OCI-LY1 (cell line): Measurements from ENCODE around the gene ANKFN1.

Source experiments
- CTCF ChIP-seq: fragments of 200-600 bp; sonication (generic), shearing (Covaris generic); IDR thresholded peaks from 2 replicates; pipeline ENCODE4 v1.5.1; 2017; ENCODE audit warnings: mild to moderate bottlenecking, antibody characterized with exemption, low read length, moderate library complexity, mixed read lengths
- EZH2 ChIP-seq: fragments of 200-600 bp; sonication (generic), shearing (Covaris generic); IDR thresholded peaks from 2 replicates; pipeline ENCODE4 v1.8.0; 2017; ENCODE audit warnings: borderline replicate concordance, mixed run types, mild to moderate bottlenecking, antibody characterized with exemption, low read length, moderate library complexity, mixed read lengths

DNA sequence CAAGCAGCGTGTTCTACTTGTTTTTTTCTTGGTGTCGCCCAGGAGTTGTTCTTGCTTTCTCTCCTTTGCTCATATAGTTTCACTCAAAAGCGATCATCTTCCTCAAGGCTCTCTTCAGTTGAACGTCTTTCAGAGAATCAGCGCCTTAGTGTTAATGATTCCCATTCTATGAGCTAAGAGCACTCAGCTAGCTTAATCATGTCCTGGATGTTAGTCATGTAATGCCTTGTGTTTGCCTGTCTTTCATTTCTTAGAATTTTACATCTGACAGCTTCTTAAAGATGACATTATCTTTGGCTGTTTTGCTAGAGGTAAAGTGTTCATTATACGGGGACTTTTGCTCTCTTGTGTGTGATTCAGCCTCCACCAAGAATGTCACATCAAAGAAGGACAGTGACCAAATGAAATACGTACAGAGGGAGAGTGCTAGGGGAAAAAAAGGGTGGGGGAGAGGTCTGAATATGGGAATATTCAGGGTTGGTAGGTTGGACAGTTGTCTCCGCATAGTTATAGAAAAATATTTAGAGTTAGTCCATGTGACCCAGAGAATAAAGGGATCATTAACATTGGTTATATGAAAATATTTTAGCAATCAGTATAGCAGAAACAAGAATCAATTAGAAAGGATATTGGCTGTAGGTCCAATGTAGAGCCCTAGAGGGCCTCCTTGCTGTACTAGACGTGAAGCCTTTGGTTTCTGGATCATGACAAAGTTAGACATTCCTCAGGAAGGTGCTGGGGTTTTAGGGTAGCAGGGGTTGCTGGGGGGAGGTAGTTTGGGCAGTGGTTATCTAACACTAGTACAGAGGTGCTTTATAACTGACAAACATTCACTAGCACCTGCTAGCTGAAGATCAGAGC, 31.9 kb upstream of the ANKFN1 start:
- TF ChIP-seq CTCF: peak; percentile 7; the same call in 1 of the 2 replicates
- TF ChIP-seq EZH2: no peak
